DMS 273 (cell line): Measurements from ENCODE around the gene KRTAP1-3.
"Not testable (repeated sequence)": the region's sequence is repeated elsewhere in the genome, so short reads cannot be mapped to it uniquely, and the experiment has no call there.

Experiments
- DNase-seq: peaks from one replicate; lab custom pipeline; 2025; ENCODE audit not compliant: unreplicated experiment; lab: John Stamatoyannopoulos, UW

KRTAP1-3 gene

DNA sequence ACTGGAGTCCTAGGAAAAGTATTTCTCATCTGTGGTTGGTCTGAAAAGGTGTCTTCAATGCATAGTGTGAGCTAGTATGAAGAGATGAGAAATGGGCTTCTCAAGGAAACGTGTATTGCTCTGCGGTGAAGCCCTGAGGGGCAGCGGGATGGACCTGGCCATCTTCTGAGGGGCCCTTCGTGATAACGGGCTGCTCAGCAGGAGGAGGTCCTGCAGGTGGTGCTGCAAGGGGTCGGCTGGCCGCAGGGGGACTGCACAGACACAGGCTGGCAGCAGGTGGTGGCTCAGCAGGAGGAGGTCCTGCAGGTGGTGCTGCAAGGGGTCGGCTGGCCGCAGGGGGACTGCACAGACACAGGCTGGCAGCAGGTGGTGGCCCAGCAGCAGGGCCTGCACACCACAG, 19.9 kb upstream of the KRTAP1-3 start:
- not testable (repeated sequence) for DNase-seq

DNA sequence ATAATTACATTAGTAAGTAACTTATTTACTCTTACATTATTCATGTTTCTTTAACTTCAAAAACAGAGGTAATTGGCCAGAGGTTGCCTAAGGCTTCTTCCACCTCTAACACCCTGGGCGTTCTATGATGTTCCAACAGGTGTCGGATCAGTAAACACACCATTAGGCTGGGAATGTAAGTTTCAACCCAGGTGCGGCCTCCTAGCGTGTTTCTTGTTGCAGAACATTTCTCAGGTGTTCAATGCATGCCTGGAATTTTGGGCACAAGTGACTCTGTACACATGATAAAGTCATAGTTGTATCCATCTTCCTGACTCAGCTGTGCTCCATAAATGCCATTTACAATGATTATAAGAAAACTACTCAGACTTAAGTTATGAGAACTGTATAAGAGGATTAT, 19.4 kb upstream of the KRTAP1-3 start:
- DNase-seq = no peak

DNA sequence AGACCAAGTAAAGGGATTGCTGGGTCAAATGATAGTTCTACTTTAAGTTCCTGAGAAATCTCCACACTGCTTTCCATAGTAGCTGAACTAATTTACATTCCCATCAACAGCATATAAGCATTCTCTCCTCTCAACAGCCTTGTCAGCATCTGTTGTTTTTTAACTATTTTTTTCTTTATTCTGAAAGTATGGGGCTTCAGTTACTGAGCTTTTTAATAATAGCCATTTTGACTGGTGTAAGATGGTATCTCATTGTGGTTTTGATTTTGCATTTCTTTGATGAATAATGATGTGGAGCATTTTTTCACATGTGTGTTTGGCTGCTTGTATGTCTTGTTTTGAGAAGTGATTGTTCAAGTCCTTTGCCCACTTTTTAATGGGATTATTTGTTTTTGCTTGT, 17.9 kb upstream of the KRTAP1-3 start:
- no peak for DNase-seq

DNA sequence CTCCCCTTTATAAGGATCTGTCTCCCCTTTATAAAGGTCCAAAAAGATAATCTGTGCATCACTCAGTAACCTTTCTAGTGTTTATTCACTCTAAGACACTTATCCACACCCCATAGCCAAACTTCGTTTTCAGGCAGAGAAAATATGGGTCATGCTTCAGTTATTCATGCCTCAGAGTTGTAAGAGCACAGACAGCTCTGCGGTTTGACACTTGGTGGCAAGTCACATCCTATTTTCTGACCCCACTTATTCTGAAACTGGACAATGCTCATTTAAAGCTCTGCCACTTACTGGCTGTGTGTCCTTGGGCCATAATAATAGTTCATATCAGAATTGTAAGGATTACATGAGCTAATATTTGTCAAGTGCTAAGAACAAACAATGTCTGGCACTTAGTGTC, 14.4 kb upstream of the KRTAP1-3 start:
- no peak for DNase-seq

DNA sequence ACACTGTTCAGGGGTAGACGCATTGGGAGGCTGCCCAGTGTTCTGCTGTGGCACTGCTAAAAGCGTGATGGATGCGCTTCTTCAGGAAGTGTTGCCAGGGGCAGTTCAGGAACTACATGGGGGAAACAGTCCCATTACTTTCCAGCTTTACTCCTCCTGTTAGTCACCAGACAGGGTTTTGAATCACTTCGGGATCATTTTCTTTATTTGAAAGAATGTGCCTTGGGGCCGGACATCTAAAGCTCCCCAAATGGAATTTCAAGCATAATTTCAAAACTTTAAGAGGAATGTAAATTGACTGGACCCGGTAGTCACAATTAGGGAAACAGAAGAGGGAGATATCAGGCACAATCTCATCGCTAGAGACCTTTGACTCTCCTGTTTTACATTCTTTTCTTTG, 13.8 kb upstream of the KRTAP1-3 start:
- DNase-seq = no peak

DNA sequence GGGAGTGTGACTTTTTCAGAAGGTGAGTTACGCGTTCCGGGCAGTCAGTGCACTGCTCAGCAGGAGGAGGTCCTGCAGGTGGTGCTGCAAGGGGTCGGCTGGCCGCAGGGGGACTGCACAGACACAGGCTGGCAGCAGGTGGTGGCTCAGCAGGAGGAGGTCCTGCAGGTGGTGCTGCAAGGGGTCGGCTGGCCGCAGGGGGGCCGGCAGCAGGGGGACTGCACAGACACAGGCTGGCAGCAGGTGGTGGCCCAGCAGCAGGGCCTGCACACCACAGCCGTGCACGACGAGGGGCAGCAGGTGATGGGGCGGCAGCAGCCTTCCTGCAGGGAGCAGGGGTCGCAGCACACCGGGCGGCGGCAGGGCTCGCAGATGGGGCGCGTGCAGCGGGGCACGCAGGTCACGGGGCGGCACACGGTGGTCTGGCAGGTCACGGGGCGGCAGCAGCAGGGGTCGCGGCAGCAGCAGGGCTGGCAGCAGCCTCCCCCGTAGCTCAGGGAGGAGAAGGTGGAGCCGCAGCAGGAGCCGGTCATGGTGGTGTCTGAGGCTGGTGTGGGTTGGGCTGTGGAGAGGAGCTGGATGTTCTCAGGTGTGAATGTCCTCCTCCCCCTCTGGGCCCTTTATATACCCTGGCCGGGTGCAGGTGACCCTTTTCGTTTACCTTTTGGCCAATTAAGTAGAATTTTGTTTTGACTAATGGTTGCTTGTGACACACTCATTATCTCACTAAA, 12.2 kb upstream of the KRTAP1-3 start, which contains the start of gene KRTAP2-1:
KRTAP2-1 (minus strand) TSS at position 582 of the 731 bp plus-strand sequence; CDS start at position 533, 49 bp downstream.
- DNase-seq = not testable (repeated sequence)

DNA sequence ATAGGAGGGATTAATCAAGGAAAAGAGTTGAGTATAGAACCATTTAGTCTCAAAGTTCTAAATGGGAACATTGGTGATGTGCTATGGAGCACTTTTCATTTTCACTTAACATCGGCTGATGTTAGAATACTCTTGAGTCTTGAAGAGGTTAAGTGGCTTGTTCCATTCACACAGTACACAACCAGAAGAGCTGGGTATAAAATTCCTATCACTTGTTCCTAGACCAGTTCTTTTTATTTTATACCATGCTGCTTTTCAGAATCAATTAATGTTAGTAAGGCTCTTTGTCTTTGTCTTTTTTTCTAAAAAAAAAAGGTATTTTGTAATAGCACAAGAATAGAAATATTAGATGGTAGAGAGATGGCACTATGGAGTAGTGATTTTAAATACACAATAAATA, 8.3 kb upstream of the KRTAP1-3 start:
- DNase-seq = no peak

DNA sequence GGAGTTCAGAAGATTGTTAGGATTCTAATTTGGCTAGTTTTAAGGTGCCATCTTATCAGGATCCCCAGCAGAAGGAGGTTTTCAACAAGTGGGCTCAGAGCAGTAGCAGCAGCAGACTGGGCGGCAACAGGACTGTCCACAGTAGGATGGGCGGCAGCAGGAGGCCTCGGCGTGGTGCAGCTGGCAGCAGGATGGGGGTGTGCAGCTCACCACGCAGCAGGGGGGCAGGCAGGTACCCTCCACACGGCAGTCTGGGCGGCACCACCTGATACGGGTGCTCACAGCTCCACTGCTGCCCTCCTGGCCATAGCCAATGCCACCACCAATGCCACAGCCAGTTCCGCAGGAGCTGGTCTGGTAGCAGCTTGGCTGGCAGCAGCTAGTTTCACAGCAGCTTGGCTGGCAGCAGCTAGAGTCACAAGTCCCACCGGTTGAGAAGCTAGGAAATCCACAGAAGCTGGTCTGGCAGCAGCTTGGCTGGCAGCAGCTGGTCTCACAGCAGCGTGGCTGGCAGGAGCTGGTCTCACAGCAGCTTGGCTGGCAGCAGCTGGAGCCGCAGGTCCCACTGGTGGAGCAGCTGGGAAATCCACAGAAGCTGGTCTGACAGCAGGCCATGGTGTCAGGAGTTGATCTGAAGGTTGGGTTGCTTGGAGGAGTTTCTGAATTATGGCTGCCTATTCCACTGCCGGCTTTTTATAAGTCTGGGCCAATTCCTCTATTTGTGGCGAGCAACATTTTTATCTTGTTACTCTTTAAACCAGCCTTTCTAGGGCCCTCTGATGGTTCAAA, 6.3 kb upstream of the KRTAP1-3 start, which contains the start of gene KRTAP1-1:
KRTAP1-1 (minus strand) TSS at position 668 of the 789 bp plus-strand sequence; CDS start at position 615, 53 bp downstream.
- peak; percentile 85 for DNase-seq

DNA sequence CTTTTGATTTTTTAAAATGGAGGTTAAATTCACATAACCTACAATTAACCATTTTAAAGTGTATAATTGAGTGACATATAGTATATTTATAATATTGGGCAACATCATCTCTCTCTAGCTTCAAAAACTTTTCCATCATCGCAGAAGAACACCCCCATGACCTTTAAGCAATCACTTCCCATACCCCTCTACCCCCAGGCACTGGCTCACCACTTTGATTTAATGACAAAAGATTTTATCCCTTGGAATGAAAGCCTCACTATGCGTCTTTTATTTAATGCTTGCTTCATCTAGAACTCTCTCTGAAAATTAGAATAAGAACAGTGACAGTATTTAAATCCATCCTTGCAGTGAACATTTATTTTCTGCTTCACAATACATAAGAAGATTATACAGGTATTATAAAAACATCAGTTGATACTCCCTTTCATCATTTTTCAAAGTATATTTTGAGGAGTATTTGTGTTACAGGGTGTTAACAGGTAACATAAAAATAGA, 3.2 kb upstream of the KRTAP1-3 start:
- no peak for DNase-seq

DNA sequence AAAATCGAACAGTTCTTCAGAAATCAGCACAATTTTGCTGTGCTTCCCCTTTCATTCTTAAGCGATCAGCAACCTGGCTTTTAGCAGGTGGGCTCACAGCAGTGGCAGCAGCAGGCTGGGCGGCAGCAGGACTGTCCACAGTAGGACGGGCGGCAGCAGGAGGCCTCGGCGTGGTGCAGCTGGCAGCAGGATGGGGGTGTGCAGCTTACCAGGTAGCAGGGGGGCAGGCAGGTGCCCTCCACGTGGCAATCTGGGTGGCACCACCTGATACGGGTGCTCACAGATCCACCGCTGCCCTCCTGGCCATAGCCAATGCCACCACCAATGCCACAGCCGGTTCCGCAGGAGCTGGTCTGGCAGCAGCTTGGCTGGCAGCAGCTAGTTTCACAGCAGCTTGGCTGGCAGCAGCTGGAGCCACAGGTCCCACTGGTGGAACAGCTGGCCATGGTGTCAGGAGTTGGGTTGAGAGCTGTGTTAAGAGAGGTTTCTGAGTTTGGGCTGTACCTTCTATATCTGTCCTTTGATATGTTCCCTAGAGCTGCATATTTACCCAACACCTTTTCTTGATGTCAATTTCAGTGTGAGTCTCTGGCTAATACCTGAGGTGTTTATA, 4.9 kb downstream of the KRTAP1-3 start, which contains the start of gene KRTAP1-4:
KRTAP1-4 (minus strand) TSS at position 563 of the 613 bp plus-strand sequence; CDS start at position 446, 117 bp downstream.
- peak; percentile 3 for DNase-seq

DNA sequence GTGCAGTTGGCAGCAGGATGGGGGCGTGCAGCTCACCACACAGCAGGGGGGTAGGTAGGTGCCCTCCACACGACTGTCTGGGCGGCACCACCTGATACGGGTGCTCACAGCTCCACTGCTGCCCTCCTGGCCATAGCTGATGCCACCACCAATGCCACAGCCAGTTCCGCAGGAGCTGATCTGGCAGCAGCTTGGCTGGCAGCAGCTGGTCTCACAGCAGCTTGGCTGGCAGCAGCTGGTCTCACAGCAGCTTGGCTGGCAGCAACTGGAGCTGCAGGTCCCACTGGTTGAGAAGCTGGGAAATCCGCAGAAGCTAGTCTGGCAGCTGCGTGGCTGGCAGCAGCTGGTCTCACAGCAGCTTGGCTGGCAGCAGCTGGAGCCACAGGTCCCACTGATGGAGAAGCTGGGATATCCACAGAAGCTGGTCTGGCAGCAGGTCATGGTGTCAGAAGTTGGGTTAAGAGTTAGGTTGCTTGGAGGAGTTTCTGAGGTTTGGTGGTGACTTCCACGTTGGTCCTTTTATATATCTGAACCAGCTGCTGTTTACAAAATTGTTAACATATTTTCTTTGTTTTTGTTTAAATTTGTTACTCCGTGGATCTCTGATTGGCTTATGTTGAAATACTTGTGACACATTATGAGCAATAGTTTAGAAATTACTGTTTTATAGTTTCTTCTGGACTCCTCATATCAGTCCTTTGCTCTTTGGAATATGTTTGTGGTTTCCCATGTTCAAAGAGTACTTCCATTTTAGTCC, 7.8 kb downstream of the KRTAP1-3 start, which contains the start of gene KRTAP1-5:
KRTAP1-5 (minus strand) TSS at position 494 of the 757 bp plus-strand sequence; CDS start at position 441, 53 bp downstream.
- peak; percentile 62 for DNase-seq

DNA sequence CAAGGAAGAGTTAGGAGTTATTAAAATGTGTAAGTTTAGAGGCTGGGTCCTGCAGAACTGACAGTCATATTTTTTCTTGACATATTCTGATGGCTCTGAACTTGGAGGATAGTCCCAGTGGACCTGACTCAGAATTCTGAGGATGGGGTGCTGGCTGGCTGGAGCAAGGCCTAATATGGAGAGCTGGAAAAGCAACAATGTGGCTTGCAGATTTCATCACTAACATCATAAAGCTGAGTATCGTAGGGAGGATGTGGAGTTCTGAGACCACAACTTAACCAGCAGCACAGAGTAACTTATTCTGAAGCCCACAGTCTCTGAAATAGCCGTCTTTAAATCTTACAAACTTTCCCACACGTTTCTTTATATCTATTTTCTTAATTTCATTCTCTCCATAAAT, 10.0 kb downstream of the KRTAP1-3 start:
- DNase-seq = no peak

DNA sequence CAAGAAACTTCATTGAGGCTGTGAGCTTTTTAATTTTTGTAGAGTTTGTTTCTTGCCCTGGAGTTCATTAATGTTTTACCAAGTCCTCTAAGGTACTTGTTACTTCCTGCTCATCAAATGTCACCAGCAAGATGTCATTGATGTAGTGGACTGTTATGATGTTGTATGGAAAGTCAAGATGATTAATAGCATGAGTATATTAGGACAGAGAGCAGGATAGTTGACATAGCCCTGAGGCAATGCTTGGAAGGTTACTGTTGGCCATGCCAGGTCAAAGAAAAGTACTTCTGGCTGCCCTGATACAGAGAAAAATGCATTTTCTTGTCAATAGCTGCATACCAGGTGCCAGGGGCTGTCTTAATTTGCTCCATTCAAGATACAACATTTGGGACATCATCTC, 14.3 kb downstream of the KRTAP1-3 start:
- no peak for DNase-seq

DNA sequence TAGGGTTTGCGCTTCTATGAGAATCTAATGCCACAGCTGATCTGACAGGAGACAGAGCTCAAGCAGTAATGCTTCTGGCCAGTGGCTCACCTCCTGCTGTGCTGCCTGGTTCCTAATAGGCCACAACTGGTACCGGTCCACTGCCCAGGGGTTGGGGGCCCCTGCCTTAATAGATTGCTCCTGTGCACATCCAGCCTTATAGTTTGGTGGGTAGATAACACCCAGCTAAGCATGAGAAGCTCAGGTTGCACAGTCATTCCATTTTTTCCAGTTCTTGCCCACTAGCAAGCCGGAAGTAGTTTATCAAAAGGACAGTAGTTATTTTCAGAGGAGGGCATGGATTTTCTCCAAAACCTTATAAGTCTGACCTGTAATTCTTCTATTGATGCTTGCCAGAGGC, 15.3 kb downstream of the KRTAP1-3 start:
- DNase-seq = no peak

DNA sequence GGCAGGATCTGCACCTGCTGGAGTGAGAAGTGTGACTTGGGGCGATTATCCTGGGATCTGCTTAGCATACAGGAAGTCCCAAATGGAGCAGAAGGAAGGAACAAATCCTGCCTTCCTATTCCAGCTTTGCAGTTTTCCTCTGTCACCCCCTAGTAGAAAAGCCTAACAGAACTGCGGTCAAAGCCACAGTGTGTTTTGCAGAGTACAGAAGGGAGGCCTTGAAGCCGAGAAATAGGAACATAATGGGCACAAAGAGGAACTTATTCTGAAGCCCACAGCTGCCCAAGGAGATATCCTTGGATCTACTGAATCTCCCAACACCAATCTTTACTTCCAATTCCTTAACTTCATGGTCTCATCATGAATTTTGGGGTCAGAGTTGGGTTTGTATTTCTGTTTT, 16.1 kb downstream of the KRTAP1-3 start:
- DNase-seq = no peak

DNA sequence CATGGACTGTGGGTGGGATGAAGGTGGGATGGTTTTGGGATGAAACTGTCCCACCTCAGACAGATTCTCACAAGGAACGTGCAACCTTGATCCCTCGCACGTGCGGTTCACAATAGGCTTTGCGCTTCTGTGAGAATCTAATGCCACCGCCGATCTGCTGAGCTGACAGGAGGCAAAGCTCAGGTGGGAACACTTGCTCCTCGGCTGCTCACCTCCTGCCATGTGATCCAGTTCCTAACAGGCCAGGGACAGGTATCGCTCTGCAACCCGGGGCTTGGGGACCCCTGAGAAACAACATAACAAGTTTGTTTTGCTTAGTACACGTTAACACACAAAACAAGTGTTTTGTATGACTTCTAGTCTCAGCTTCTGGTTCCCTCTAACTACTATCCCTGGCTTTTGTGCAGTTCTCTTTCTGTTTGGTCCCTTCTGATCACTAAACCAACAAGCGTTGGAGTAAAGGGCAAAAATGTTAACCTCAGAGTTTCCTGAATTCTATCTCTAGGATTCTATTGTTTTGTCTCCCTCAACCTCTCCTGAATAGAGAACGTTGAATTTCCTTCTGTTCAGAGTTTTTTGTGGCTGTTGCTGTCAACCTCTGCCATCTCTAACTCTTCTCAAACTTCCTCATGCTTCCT, 18.0 kb downstream of the KRTAP1-3 start:
- no peak for DNase-seq

DNA sequence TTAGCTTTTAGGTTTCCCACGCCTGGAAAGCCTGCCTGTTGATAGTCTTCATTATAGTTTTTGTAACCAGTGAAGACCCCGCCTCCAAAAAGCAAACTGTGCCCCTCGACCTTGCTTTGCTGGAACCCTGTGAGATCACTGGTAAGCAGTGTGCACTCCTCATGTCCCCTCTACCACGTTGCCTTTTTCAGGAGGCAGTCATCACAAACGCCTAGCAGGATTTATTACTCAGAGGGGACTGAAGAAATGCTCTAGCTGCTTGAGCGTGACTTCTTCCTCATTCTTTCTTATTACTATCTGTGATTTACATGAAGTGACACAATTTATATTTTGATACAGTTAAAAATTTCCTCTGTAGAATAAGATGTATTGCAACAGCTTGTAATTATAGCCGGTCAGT, 19.2 kb downstream of the KRTAP1-3 start:
- DNase-seq = no peak

DNA sequence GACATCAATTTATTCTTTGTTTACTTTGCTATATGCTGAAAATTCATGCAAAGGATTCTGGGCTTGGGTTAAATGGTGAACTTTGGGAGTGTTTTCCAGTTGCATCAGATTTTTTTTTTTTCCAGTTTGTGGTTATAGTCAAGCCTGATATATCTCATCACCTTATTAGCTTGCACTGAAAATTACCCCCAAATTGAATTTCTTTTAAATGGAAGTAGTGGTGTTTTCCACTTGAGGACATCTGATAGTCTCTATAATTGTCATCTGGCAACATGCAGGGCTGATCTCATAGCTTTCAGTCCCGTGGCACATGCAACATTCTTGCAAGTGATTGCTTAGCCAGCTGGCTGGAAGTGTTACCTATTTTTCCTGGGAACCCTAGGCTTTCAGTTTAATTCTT, 21.1 kb downstream of the KRTAP1-3 start:
- peak; percentile 35 for DNase-seq

DNA sequence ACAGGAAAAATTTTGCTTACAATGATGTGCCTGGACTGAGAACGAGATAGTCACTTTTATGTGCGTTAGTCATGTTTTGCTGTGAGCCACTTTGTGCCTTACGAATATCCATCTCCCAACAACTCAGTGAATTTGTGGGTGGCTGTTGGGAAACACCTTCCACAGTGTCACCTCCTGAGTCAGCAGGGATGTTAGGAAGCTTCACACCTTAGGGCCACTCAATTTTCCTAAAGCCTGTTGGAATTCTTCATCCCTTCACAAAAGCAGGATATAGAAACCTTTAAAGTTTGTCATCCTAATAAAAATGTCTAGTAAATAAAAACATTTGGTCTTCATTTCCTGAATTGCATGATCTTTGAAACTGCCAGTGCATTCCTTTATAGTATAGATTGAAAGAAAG, 21.5 kb downstream of the KRTAP1-3 start:
- no peak for DNase-seq
